NCI-H82 treated with DMSO at 0.1 percent for 48 hours (cell line): ENCODE results near the gene TMCC3.

Experiments used
- DNase-seq: peaks from one replicate; lab custom pipeline; 2025; ENCODE audit not compliant: unreplicated experiment; lab: John Stamatoyannopoulos, UW

TMCC3 gene

GRCh38 chr12:94535510-94535921 lies 114.8 kb downstream of the TMCC3 start:
- no peak for DNase-seq

GRCh38 chr12:94534774-94535509 lies 115.4 kb downstream of the TMCC3 start:
- no peak for DNase-seq

- no peak for DNase-seq
Observed at GRCh38 chr12:94534278-94534677, 116.1 kb downstream of the TMCC3 start.

GRCh38 chr12:94532490-94533422 lies 117.6 kb downstream of the TMCC3 start:
- peak; percentile 56 for DNase-seq

GRCh38 chr12:94531196-94531720 lies 119.1 kb downstream of the TMCC3 start:
- no peak for DNase-seq

GRCh38 chr12:94525951-94526350 lies 124.4 kb downstream of the TMCC3 start:
- no peak for DNase-seq
